K562 (cell line): ENCODE results near the gene ARHGAP4. TPM values are rescaled to one million over a fixed set of nuclear protein-coding genes. Genes with fewer than 3 reads are reported as not detected.

ENCODE experiments used
- CREM ChIP-seq: IDR thresholded peaks from 2 replicates; pipeline ENCODE4 v1.6.1; 2014; ENCODE audit warnings: antibody characterized with exemption, low read depth
- CSDE1 ChIP-seq, 2 experiments: fragments of 450-650 bp; IDR thresholded peaks; 2 replicates each; pipeline ENCODE4 v1.6.1; 2016; ENCODE audit warnings: mild to moderate bottlenecking in 1 of 2
- CXXC5 ChIP-seq: fragments of 250-450 bp; sonication (Bioruptor Pico); IDR thresholded peaks from 2 replicates; pipeline ENCODE4 v1.8.0; 2022; ENCODE audit warnings: inconsistent platforms, mild to moderate bottlenecking, moderate library complexity
- ELK1 ChIP-seq: sonication (generic); formaldehyde crosslinking; IDR thresholded peaks from 2 replicates; pipeline ENCODE4 v1.8.1; 2022; ENCODE audit warnings: missing genetic modification reagents
- GTF2A2 ChIP-seq: IDR thresholded peaks from 2 replicates; pipeline ENCODE4 v1.6.1; 2016; ENCODE audit warnings: mild to moderate bottlenecking, missing genetic modification characterization, missing compliant biosample characterization
- GTF2F1 ChIP-seq: IDR thresholded peaks from 2 replicates; pipeline ENCODE4 v1.6.1; 2011; ENCODE audit warnings: low read depth, low read length, improper control_type of control experiment
- KAT7 ChIP-seq: sonication (generic); formaldehyde crosslinking; IDR thresholded peaks from 2 replicates; pipeline ENCODE4 v1.8.0; 2022; ENCODE audit warnings: missing genetic modification reagents, mild to moderate bottlenecking, borderline replicate concordance
- KDM2B ChIP-seq: fragments of 250-450 bp; sonication (Bioruptor Pico); IDR thresholded peaks from 2 replicates; pipeline ENCODE4 v1.8.0; 2021; ENCODE audit warnings: mild to moderate bottlenecking, moderate library complexity
- L3MBTL2 ChIP-seq: fragments of 450-650 bp; IDR thresholded peaks from 2 replicates; pipeline ENCODE4 v1.6.1; 2016; ENCODE audit warnings: mild to moderate bottlenecking, moderate library complexity
- NR4A1 ChIP-seq, 2 experiments: fragments of 250-450 bp in 1 of 2; fragments of 450-650 bp in 1 of 2; sonication (Bioruptor Pico) in 1 of 2; IDR thresholded peaks; 2 replicates each; pipeline versions ENCODE4 v1.4.0 to v1.6.1; 2016 to 2020; ENCODE audit warnings: mild to moderate bottlenecking in 2 of 2, missing compliant biosample characterization in 1 of 2, missing genetic modification characterization in 1 of 2, moderate library complexity in 1 of 2
- ZNF644 ChIP-seq: fragments of 200-800 bp; sonication (Bioruptor generic); IDR thresholded peaks from 2 replicates; pipeline ENCODE4 v1.6.1; 2016; ENCODE audit warnings: low read depth, missing genetic modification characterization, missing compliant biosample characterization
- ZNF785 ChIP-seq: fragments of 250-450 bp; sonication (Bioruptor Pico); IDR thresholded peaks from 2 replicates; pipeline ENCODE4 v1.4.0; 2020; ENCODE audit warnings: mild to moderate bottlenecking
- polyA plus RNA-seq, 8 experiments: library from polyadenylated mRNA; depleted of rRNA in 4 of 8; stranded (reverse) in 5 of 8; unstranded in 3 of 8; fragments of >200 nt; fragmentation: Nextera tagmentation in 2 of 8; fragmentation: Illumina TruSeq in 1 of 8; extraction: Ambion mirVana in 2 of 8; extraction: Trizol in 1 of 8; gene quantifications; 2 replicates each; pipeline versions ENCODE4 v1.2.1 to v1.2.3, GENCODE V29; 2011 to 2014; ENCODE audit warnings: inconsistent platforms in 1 of 8, missing spikeins in 1 of 8
- total RNA-seq, 7 experiments: library from RNA; depleted of rRNA in 6 of 7; stranded (reverse); fragments of >200 nt in 6 of 7; fragmentation: Illumina TruSeq in 2 of 7; extraction: Trizol in 2 of 7; gene quantifications; 2 replicates each; pipeline versions ENCODE4 v1.2.1 to v1.2.3, GENCODE V29; 2011 to 2021; ENCODE audit warnings: low replicate concordance in 1 of 7

The ARHGAP4 gene
- total and polyA plus RNA-seq, 9 of the 15 experiments (the other 6 are each of a cell fraction or from before 2014, with no cell fraction given): 0.30 to 81.8 (median 13.5) TPM

DNA sequence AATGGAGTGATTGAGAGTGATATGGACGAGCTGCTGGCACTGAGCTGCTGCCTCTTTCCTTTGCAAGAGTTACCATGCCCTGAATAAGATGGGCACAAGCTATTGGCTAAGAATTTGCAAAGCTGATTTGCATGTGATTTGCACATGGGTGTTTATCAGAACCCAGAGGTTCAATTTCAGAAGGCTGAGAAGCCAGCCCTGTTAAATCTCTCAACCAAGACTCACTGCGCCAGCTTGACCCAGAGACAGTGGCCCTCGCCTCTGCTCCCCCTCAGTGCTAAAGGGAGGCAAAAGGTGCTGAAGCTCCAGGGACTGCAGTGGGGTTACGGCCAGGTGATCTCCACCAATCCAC lies 701 bp downstream of the ARHGAP4 start (continued):
- TF ChIP-seq L3MBTL2 (no peak), CXXC5 (CRISPR knock-in tag) (no peak), GTF2F1 (peak; percentile 97), KAT7 (CRISPR knock-in tag) (no peak), NR4A1 (CRISPR knock-in tag; IDR thresholded peaks at IDR 0.05) (no peak), NR4A1 (tag; IDR thresholded peaks at IDR 0.05) (no peak), KDM2B (CRISPR knock-in tag) (no peak), ZNF785 (no peak), CREM (no peak), ZNF644 (no peak), ELK1 (CRISPR knock-in tag) (no peak), CSDE1 (IDR thresholded peaks at IDR 0.05) (no peak), GTF2A2 (tag) (peak; percentile 62; the same call in 1 of the 2 replicates)
